ENCODE measurements around the gene PSORS1C1.

The PSORS1C1 gene

GRCh38 chr6:31096656-31097055 is 17.9 kb upstream of the PSORS1C1 start:
- DNase-seq = no peak

- no peak for DNase-seq
Observed at GRCh38 chr6:31098449-31098938, 16.1 kb upstream of the PSORS1C1 start.

- no peak for DNase-seq
Observed at GRCh38 chr6:31103136-31103535, 11.5 kb upstream of the PSORS1C1 start.

- DNase-seq = no peak
Observed at GRCh38 chr6:31107052-31107451, 7.5 kb upstream of the PSORS1C1 start.

- DNase-seq = no peak
Observed at GRCh38 chr6:31110825-31111582, 3.6 kb upstream of the PSORS1C1 start.

- DNase-seq = no peak
Observed at GRCh38 chr6:31111712-31112111, 2.9 kb upstream of the PSORS1C1 start.

DNA sequence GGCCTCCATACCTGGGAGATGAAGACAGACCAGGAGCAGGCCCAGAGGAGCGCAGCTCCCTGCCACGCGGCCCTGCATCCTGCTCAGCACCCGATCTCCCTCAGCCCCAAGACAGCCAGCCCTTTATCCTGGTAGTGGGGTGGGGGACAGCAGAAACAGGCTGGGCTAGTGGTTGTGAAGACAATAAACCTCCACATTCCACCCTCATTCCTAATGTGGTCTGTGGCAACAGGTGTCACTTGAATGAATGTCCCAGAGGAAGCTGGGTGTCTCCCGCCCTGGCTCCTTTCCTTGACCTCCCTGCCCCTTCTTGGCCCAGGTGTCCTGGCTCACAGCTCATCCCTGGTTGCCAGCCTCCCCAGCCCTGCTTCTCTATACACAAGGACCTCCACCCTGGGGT is 2.1 kb upstream of the PSORS1C1 start, which contains the start of gene C6orf15:
Gene C6orf15 (minus strand): TSS at position 98 of the 400 bp plus-strand sequence. CDS start 20 bp downstream, at position 78.
- no peak for DNase-seq

- DNase-seq = no peak
Observed at GRCh38 chr6:31113861-31114540, 599 bp upstream of the PSORS1C1 start.

DNA sequence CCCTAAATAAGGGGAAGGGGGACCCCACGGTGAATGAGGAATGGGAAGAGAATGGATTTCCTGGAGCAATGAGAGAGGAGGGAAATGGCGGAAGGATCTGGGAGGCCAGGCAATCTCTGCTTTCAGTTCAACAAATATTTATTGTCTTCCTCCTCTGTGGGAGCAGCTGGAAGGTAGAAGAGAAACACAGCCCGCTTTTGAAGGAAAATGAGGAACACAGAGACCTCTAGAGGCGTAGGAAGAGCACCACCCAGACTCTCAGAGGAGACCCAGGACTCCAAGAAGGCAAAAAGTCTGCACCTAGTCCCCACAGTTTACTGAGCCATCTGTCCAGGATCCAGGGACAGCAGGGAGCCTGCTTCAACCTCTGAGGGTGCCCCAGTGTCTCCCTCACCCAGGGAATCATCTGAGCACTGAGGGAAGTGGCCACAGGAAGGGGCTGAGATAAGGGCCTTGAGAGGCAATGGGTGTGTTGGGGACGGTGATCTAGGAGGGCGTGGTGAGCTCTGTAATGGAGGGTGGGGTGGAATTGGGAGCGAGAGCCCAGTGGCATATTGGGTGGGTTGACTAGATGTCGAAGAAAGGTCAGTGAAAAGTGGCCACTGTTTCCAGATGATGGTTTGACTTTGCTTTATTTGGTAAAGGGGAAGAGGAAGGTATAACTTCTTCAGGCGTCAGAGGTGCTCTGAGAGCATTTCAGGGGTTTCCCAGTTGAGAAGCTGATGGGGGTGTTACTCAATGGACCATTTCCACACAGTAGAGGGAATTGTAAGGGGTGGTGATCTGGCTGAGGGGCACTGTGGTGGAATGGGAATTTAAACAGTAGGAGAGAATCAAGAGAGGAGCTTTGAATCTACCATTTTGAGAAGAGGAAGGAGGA is 610 bp downstream of the PSORS1C1 start:
- no peak for DNase-seq

- DNase-seq = no peak
Observed at GRCh38 chr6:31115941-31116560, 1.5 kb downstream of the PSORS1C1 start.

- no peak for DNase-seq
Observed at GRCh38 chr6:31116661-31117385, 2.2 kb downstream of the PSORS1C1 start.

- DNase-seq = no peak
Observed at GRCh38 chr6:31118178-31118577, 3.6 kb downstream of the PSORS1C1 start.

- DNase-seq = no peak
Observed at GRCh38 chr6:31120151-31120915, 5.7 kb downstream of the PSORS1C1 start, which contains the start of gene CDSN. TSS of gene CDSN (minus strand) at chr6:31120446. CDS start at chr6:31120419, 27 bp downstream.

GRCh38 chr6:31121131-31121790 is 6.7 kb downstream of the PSORS1C1 start:
- DNase-seq = no peak

DNA sequence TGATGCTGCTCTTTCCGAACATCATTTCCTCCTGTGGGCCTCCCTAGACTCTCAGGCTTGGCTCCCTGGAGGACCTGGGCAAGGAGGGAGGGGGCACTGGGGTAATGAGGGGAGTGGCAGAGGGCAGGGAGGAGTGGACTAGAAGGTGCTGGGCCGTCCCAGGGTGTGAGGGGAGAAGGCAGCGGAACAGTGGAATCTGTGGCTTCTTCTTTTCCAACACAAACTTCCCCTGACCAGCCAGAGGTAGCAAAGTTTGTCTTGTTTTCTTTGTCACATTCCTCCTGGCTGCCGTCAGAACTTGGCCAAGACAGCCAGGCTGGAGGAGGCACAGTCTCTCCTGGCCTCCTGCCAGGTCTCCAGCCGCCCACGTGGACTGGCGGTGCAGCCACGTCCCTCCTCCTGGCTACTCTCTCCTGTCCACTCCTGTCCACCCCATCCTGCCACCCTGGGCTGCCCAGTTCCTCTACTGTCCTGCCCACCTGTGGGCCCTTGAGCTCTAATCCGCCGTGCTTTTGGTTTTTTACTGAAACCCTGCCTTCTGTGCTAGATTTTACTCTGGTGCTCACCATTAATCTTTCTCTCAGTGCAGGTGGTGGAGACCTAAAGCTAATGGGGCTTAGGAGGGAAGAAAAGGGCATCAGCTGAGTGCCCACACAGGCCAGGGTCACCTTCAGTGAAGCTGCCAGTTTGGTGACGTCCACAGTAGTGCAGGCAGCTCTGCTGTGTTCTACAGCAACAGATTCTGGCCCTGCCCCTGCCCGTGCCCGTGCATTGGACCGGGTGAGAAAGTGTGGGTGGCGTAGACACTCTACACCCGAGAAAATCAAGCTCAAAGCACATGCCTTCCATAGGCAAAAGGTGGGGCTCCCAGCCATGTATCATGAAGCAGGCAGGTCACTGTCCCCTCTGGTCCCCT is 8.4 kb downstream of the PSORS1C1 start:
- no peak for DNase-seq

DNA sequence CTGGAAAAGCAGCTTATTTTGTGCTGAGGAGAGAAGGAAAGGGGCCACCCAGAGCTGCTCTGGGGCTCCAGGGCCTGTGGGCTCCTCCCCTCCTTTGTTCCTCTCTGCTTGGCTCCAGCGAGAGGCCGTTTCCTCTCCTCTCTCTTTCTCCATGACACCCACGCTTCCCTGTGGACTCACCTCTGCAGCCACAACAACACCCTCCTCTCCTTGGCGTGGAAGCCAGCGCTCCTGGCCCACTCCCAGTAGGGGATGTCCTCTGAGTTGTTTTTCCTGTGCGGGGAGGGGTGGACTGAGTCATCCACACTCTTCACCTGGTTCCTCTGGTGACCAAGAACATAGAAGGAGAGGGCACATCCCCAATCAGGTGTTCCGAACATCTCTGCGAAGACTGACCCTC is 10.6 kb downstream of the PSORS1C1 start:
- no peak for DNase-seq

DNA sequence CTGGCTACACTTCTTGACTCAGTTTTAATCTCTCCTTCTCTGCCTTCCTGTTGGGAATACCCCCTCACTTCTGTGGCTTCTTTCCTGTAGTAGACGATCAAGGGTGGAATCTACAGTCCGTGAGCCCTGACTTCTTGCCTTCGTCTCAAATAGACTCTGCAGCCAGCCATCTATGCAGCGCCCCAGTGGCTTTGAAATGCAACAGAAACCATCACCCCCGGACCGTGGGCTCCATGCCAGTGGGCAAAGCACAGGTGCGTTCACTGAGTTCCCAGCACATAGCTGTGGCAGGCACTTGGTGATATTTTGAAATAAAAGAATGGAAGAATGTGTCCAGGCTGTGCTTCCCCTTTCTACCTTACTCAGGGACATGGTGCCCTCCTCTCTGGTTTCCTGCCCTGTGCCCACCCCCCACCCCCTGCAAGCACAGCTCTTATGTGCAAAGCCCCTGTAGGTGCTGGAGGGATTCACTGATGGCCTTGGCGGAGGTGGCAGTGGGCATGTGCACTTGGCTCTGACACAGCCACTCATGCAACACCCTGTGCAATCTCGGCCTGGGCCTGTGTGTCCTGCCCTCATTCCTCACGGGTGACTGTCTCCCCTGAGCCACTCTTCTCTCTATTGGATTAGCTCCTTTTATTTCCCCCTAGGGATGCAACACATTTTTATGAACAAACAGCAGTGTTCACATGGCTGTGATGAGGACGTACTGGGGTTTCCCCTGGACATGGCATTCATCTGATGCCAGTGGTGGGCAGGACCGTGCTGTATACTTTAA is 11.2 kb downstream of the PSORS1C1 start:
- DNase-seq = no peak

GRCh38 chr6:31126396-31127175 is 12.0 kb downstream of the PSORS1C1 start:
- no peak for DNase-seq
